Measurements from ENCODE around the gene NPR1.
"Not testable (repeated sequence)": the region's sequence is repeated elsewhere in the genome, so short reads cannot be mapped to it uniquely, and the experiment has no call there.

Gene NPR1

DNA sequence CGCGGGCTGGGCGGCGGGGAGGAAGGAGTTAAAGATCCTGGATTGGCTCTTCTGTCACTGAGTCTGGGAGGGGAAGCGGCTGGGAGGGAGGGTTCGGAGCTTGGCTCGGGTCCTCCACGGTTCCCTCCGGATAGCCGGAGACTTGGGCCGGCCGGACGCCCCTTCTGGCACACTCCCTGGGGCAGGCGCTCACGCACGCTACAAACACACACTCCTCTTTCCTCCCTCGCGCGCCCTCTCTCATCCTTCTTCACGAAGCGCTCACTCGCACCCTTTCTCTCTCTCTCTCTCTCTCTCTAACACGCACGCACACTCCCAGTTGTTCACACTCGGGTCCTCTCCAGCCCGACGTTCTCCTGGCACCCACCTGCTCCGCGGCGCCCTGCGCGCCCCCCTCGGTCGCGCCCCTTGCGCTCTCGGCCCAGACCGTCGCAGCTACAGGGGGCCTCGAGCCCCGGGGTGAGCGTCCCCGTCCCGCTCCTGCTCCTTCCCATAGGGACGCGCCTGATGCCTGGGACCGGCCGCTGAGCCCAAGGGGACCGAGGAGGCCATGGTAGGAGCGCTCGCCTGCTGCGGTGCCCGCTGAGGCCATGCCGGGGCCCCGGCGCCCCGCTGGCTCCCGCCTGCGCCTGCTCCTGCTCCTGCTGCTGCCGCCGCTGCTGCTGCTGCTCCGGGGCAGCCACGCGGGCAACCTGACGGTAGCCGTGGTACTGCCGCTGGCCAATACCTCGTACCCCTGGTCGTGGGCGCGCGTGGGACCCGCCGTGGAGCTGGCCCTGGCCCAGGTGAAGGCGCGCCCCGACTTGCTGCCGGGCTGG, at the start of gene NPR1:
Gene NPR1, plus strand, starts transcription at position 170 of the 818 bp plus-strand sequence. Its CDS starts 421 bp downstream, at position 591.
- DNase-seq = peak; percentile 32

DNA sequence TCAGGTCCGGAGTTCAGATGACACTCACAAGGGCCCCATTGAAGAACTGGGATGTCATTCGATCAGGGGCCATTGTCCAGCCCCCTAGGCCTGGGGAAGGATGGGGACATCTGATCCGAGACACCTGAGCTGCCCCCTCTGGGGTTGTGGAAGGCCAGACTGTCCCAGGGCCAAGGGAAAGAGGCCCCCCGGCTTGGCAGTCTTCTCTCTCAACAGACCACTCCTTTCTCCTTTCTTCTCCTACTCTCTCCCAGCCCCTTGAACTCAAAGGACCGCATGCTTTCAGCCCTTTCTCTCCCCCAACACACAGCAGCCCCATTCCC, 49.2 kb upstream of the NPR1 start:
- no peak for DNase-seq

DNA sequence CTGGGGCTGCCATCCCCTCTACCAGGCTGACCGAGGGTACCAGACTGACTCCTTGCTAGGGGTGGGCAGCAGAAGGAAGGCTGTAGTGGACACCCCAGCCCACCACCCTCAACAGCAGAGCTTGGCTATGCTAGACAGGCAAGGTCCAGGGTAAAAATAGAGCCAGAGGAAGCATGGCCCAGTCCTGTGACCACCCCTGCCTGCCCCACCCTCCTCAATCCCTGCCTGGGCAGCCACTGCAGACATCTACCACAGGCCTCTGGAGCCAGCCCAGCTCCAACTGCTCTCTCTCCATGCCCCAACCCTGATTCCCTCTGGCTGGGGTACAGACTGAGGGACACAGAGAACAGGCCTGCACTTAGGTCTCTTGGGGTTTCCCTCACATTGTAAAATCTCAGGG, 48.5 kb upstream of the NPR1 start:
- DNase-seq = no peak

DNA sequence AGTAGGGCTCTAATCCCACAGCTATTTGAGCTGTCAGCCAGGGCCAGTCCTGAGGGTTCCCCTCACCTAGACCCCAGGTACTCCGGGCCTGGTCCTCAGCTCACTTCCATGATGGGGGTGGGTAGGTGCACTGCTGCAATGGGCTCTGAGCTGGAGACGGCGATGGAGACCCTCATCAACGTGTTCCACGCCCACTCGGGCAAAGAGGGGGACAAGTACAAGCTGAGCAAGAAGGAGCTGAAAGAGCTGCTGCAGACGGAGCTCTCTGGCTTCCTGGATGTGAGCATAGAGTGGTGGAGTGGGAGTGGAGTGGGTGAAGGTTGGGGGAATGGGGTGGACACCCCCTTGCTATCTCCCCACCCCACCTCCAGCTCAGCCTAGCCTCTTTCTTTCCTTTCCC, 48.1 kb upstream of the NPR1 start:
- no peak for DNase-seq

GRCh38 chr1:153631047-153632022, 47.2 kb upstream of the NPR1 start:
- DNase-seq = no peak

DNA sequence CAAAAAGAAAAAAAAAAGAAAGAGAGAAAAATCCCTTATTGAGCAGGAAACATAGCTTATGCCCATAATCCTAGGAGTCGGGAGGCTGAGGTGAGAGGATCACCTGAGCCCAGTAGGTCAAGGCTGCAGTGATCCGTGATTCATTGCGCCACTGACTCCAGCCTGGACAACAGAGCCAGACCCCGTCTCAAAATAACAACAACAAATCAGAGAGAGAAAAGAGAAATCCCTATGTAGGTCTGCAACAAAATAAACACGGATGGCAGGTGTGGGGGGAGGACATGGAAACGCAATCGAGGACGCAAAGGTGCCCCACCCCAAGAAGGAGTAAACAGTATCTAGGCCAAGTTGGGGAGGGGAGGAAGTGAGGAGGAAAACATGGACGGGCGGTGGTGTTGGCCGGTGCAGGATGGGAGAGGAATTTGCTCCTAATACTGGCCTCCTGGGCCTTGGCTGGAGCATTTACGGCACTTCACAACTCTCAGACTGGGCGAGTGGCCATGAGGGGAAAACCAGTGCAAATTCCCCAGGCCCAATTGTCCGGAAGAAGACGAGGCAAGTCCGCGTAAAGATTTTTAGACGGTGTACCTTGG, 45.2 kb upstream of the NPR1 start:
- no peak for DNase-seq

DNA sequence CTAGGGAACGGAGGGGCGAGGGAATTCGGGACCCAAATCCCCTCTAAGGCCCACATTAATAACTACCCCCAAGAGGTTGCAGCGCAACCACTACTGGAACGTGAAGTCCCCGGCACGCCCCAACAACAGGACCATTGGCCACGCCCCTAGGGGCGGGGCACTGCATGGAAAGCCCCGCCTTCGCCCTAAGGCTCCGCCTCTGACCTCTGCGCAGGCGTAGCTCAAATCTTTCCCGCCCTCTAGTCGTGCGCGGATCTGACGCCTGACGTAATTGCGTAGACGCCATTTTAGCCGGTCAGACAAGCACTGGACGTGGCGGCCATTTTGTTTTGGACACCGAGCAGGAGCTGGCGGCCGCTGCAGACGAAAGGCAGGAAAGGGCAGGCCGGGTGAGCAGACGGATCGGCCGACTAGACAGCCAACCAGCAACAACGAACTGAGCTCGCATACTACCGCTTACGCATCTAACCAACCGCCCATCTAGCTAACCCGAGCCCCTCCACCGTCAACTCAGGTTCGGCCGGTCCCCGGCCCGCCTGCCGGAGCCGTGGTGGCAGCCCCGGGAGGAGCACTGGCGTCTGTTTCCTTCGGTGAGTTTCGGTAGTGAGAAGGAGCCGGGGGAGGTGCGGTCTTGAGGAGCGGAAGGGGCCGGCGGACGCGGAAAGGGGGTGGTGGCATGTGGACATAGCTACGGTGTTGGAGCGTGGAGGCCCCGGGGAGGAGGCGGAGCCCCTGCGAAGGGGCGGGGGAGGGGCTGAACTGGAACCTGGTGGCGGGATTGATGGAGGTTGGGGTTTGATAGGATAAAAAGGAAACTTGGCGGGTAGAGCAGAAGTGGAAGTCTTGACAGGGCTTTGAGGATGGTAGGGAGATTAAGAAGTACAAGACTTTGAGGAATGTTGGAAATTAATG, 44.5 kb upstream of the NPR1 start, which contains the start of gene CHTOP:
Gene CHTOP, plus strand, starts transcription at position 313 of the 912 bp plus-strand sequence. CDS start 2,523 bp downstream, outside the sequence.
- peak; percentile 95 for DNase-seq

GRCh38 chr1:153635872-153636271, 42.6 kb upstream of the NPR1 start:
- DNase-seq = no peak

DNA sequence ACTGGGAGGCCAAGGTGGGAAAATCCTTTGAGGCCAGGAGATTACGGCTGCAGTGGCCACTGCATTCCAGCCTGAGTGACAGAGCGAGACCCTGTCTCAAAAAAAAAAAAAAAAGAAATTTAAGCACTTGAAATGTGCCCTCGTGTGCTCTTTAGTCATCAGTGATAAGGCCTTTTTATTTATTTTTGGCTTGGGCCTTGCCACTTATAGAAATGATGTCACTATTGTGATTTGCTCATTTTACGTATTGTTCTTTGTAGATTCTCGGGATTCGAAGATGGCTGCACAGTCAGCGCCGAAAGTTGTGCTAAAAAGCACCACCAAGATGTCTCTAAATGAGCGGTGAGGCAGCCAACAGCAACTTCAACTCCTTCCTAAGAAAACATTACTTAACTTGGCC, 42.2 kb upstream of the NPR1 start:
- no peak for DNase-seq

DNA sequence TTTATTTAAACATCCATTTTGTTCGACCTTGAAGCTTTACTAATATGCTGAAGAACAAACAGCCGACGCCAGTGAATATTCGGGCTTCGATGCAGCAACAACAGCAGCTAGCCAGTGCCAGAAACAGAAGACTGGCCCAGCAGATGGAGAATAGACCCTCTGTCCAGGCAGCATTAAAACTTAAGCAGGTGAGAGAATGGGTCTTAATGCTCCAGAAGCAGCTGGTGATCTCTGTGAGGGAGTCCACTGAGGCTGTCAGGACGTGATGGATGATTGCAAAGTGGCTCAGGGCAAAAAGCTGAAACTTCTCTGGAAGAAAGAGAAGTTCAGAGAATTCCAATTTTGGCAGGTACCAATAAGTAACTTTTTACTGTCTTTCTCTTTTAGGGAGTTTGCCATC, 40.2 kb upstream of the NPR1 start:
- no peak for DNase-seq

DNA sequence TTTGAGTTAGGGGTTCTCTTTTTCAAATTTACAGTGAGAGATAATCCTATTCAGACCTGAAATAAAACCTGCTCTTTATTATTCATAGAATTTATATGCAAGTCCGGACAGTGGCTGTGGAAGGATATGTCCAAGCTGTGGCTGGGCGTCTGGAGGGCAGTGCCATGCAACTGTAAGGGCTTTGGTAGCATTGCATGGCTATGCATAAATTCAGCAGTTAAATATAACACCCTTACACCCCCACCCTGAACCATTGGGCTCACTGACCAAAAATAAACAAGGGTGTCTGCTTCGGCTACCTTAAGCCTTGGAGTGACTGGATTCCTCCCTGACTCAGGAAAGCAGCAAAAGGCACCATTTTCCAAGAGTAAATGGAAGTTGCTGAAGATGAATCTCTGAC, 39.2 kb upstream of the NPR1 start:
- DNase-seq = no peak

DNA sequence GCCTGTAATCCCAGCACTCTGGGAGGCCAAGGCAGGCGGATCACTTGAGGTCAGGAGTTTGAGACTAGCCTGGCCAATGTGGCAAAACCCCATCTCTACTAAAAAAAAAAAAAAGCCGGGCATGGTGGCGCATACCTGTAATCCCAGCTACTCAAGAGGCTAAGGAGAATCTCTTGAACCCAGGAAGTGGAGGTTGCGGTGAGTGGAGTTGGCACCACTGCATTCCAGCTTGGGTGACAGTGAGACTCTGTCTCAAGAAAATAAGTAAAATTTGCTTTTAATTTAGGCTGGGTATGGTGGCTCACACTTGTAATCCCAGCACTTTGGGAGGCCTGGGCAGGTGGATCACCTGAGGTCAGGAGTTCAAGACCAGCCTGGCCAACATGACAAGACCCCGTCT, 38.3 kb upstream of the NPR1 start:
- DNase-seq = not testable (repeated sequence)

- DNase-seq = no peak
Measured at GRCh38 chr1:153640861-153641260, 37.6 kb upstream of the NPR1 start.

GRCh38 chr1:153642161-153642560, 36.3 kb upstream of the NPR1 start:
- no peak for DNase-seq

GRCh38 chr1:153643100-153643499, 35.4 kb upstream of the NPR1 start:
- DNase-seq = no peak

- DNase-seq = no peak
Measured at GRCh38 chr1:153643816-153644215, 34.7 kb upstream of the NPR1 start.

DNA sequence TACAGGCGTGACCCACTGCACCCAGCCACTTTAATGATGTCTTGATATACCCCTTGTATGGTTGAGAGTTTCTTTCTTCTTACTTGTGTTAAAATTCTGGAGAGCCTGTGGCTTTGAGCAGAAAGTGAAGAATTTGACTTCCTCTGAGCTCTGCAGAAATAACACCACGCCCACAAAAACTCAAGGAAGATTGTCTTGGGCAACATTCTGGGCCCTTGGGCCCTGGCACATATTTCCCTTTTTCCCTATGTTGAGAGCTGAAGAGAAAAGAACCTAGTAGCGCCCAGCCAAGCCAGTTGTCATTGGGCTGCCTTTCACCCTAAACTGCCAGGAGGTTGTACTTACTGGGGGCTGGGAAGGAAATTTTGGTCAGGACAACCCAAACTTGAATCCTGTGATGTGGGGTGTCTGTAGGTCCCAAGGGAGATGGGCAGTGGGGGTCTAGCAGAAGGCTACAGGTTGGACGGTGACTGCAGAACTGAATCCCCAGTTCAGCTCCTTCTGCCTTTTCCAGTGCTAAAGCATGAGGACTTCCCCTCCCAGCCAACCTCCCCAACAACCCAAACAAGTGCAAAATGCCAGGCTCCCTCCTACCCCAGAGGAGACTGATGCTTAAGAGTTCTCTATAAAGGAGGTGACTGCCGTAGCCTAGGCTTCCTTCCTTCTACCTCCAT, 31.7 kb upstream of the NPR1 start:
- no peak for DNase-seq

- no peak for DNase-seq
Measured at GRCh38 chr1:153647346-153647714, 31.2 kb upstream of the NPR1 start.

DNA sequence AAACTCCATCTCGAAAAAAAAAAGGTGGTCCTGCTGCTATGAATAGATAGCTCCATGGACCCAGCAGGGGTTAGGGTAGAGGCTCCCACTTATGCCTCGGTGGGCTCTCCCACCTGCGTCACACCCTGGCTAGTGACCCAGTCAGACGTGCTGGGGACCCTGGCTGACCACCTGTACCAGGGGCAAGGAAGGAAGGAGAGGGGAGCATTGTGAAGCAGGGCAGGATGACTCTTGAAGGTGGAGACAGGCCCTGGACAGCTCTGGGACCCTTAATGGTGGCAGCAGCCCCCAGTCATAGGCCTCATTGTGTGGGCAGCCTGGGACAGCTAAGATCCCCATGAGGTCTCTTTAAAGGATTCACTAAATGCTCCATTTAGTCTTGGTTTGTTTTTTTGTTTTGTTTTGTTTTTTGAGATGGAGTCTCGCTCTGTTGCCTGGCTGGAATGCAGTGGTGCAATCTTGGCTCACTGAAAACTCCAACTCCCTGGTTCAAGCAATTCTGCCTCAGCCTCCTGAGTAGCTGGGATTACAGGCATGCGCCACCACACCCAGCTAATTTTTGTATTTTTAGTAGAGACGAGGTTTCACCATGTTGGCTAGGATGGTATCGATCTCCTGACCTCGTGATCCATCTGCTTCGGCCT, 30.4 kb upstream of the NPR1 start:
- no peak for DNase-seq

DNA sequence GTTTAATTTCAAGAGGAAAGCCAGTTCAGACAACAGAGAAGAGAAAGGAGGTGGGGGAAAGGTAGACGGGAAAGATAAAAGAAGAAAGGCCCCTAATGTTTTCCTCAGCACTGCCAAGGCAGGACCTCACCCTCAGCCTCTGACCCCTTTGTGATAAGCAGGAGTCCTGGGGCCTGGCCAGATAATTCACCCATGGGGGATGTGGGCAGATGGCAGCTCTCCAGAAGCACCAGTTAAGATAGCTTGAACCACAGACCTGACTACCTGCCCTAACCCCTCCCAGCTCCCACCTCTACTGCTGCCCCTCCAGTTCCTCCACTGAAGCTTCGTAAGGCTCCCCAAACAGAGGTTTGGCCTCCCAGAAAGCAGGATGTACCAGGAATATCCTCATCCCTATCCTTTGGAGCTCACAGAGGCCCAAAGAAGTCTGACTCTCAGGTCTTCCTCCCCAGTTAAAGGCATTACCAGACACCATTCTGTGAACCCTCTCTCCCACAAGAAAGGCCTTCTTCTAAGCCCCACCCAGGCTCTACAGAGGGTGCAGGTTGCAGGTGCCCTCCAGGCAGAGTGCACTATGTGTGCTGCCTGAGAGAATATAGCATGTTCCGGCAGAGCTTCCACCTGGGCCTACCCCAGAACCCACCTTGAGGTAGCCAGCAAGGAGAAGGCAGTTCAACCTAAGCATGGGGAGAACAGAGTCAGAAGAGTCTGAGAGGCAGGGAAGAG, 29.2 kb upstream of the NPR1 start:
- no peak for DNase-seq

GRCh38 chr1:153649863-153650235, 28.6 kb upstream of the NPR1 start:
- no peak for DNase-seq

Measured in activated naive CD4-positive, alpha-beta T cell treated with Interleukin-2 at 50 U/mL for 16 hours (primary cell).